GM23338 (cell line): ENCODE data around the gene NUP50. TPM values are rescaled to one million over a fixed set of nuclear protein-coding genes. Genes with fewer than 3 reads are reported as not detected.

Experiments
- ATAC-seq: fragments of 200-7000 bp; cut with Tn5 transposase; 3 replicates; pipeline ENCODE4 v1.9.1; 2020
- DNase-seq: peaks from one replicate; pipeline ENCODE4 v3.0.0-alpha.2; 2015; ENCODE audit warnings: low spot score
- H2AFZ ChIP-seq: fragments of 200-600 bp; sonication (generic); 2 replicates; pipeline ENCODE4 v1.8.0; 2016; ENCODE audit warnings: antibody characterized with exemption, mild to moderate bottlenecking, moderate library complexity
- H3F3A ChIP-seq: fragments of 200-600 bp; sonication (generic); replicated peaks from 2 replicates; pipeline ENCODE4 v1.8.0; 2017; ENCODE audit warnings: antibody characterized with exemption, mixed run types, low read depth
- H3K27ac ChIP-seq: fragments of 200-600 bp; sonication (generic); 2 replicates; pipeline ENCODE4 v1.6.1; 2016; ENCODE audit warnings: low read depth
- H3K27me3 ChIP-seq: fragments of 200-600 bp; sonication (generic); 2 replicates; pipeline ENCODE4 v1.8.0; 2016; ENCODE audit warnings: mild to moderate bottlenecking, mixed run types, moderate library complexity; ENCODE audit not compliant: insufficient read depth
- H3K36me3 ChIP-seq: fragments of 200-600 bp; sonication (generic); 2 replicates; pipeline ENCODE4 v1.8.0; 2016; ENCODE audit warnings: mild to moderate bottlenecking; ENCODE audit not compliant: insufficient read depth
- H3K4me1 ChIP-seq: fragments of 200-600 bp; sonication (generic); 2 replicates; pipeline ENCODE4 v1.8.0; 2016; ENCODE audit warnings: mild to moderate bottlenecking, moderate library complexity; ENCODE audit not compliant: insufficient read depth
- H3K4me2 ChIP-seq: fragments of 200-600 bp; sonication (generic); 2 replicates; pipeline ENCODE4 v1.7.1; 2017; ENCODE audit warnings: mixed run types
- H3K4me3 ChIP-seq: fragments of 200-600 bp; sonication (generic); 2 replicates; pipeline ENCODE4 v1.6.1; 2016; ENCODE audit warnings: mixed run types
- H3K79me2 ChIP-seq: fragments of 200-600 bp; sonication (generic); replicated peaks from 2 replicates; pipeline ENCODE4 v1.8.0; 2017; ENCODE audit warnings: mild to moderate bottlenecking; ENCODE audit not compliant: insufficient read depth
- H3K9me2 ChIP-seq: fragments of 200-600 bp; sonication (generic); 2 replicates; pipeline ENCODE4 v1.8.0; 2017; ENCODE audit not compliant: insufficient read depth
- H4K20me1 ChIP-seq: fragments of 200-600 bp; sonication (generic); replicated peaks from 2 replicates; pipeline ENCODE4 v1.8.0; 2017; ENCODE audit warnings: mild to moderate bottlenecking; ENCODE audit not compliant: insufficient read depth
- H3K27ac Mint-ChIP-seq: 2 replicates; pipeline ENCODE4 v1.8.0; 2020; ENCODE audit warnings: inconsistent platforms, mild to moderate bottlenecking, moderate library complexity, mixed read lengths
- H3K27me3 Mint-ChIP-seq: 3 replicates; pipeline ENCODE4 v1.8.0; 2022; ENCODE audit warnings: low read depth, mild to moderate bottlenecking, moderate library complexity, mixed read lengths, inconsistent platforms; ENCODE audit not compliant: insufficient read depth, poor library complexity
- H3K36me3 Mint-ChIP-seq: 3 replicates; pipeline ENCODE4 v1.8.0; 2021; ENCODE audit warnings: low read depth, mild to moderate bottlenecking, inconsistent platforms, moderate library complexity, mixed read lengths
- H3K4me1 Mint-ChIP-seq: 3 replicates; pipeline ENCODE4 v1.8.0; 2020; ENCODE audit warnings: mild to moderate bottlenecking, inconsistent platforms, mixed read lengths
- H3K4me3 Mint-ChIP-seq: 3 replicates; pipeline ENCODE4 v1.8.0; 2021; ENCODE audit warnings: moderate library complexity, mild to moderate bottlenecking, inconsistent platforms, mixed read lengths
- H3K9me3 Mint-ChIP-seq: 3 replicates; pipeline ENCODE4 v1.8.0; 2020; ENCODE audit warnings: moderate library complexity, mild to moderate bottlenecking, inconsistent platforms, mixed read lengths
- CREB1 ChIP-seq: fragments of 250-450 bp; sonication (Bioruptor Pico); IDR thresholded peaks from 2 replicates; pipeline ENCODE4 v1.5.0; 2020; ENCODE audit warnings: low read depth, mild to moderate bottlenecking, moderate library complexity
- EZH2phosphoT487 ChIP-seq: fragments of 200-600 bp; sonication (generic); IDR thresholded peaks from one replicate; pipeline ENCODE4 v1.8.1; 2018; ENCODE audit warnings: antibody characterized with exemption; ENCODE audit not compliant: unreplicated experiment
- JUNB ChIP-seq: IDR thresholded peaks from one replicate; pipeline ENCODE4 v1.6.1; 2016; ENCODE audit warnings: antibody characterized with exemption; ENCODE audit not compliant: unreplicated experiment
- NANOG ChIP-seq: IDR thresholded peaks from 2 replicates; pipeline ENCODE4 v1.6.1; 2016; ENCODE audit warnings: antibody characterized with exemption, borderline replicate concordance
- STAT1 ChIP-seq: IDR thresholded peaks from one replicate; pipeline ENCODE4 v1.6.1; 2016; ENCODE audit warnings: antibody characterized with exemption; ENCODE audit not compliant: unreplicated experiment
- ZNF114 ChIP-seq: fragments of 250-450 bp; sonication (Bioruptor Pico); IDR thresholded peaks from 2 replicates; pipeline ENCODE4 v1.5.0; 2020; ENCODE audit warnings: mild to moderate bottlenecking, moderate library complexity
- ZNF331 ChIP-seq: fragments of 250-450 bp; sonication (Bioruptor Pico); IDR thresholded peaks from 2 replicates; pipeline ENCODE4 v1.5.0; 2020; ENCODE audit warnings: low read depth, mild to moderate bottlenecking, moderate library complexity
- polyA plus RNA-seq: library from polyadenylated mRNA; unstranded; fragments of >200 nt; fragmentation: Nextera tagmentation; extraction: Ambion mirVana; gene quantifications from 2 replicates; pipeline ENCODE4 v1.2.1, GENCODE V29; 2016
- total RNA-seq: library from RNA; depleted of rRNA; stranded (reverse); fragments of >200 nt; shearing (Covaris generic); gene quantifications from 2 replicates; pipeline ENCODE4 v1.2.3, GENCODE V29; 2014
- TF ChIP-seq, protein P1 (sequence below): fragments of 250-450 bp; sonication (Bioruptor Pico); IDR thresholded peaks from 2 replicates; pipeline ENCODE4 v1.5.0; 2020; ENCODE audit warnings: mild to moderate bottlenecking, moderate library complexity
- TF ChIP-seq, protein P2 (sequence below): IDR thresholded peaks from one replicate; pipeline ENCODE4 v1.6.1; 2018; ENCODE audit warnings: antibody characterized with exemption; ENCODE audit not compliant: unreplicated experiment
- TF ChIP-seq, protein P3 (sequence below), 2 experiments: fragments of 200-600 bp in 1 of 2; sonication (generic) in 1 of 2; conservative IDR thresholded peaks; 2 replicates each; pipeline versions ENCODE4 v1.5.1 to v1.6.1; 2016 to 2017; ENCODE audit warnings: antibody characterized with exemption in 2 of 2, low read depth in 2 of 2, mild to moderate bottlenecking in 2 of 2, moderate library complexity in 1 of 2

Gene NUP50
- total and polyA plus RNA-seq, 2 experiments from 2014 or later: 45.9 to 96.6 TPM

DNA sequence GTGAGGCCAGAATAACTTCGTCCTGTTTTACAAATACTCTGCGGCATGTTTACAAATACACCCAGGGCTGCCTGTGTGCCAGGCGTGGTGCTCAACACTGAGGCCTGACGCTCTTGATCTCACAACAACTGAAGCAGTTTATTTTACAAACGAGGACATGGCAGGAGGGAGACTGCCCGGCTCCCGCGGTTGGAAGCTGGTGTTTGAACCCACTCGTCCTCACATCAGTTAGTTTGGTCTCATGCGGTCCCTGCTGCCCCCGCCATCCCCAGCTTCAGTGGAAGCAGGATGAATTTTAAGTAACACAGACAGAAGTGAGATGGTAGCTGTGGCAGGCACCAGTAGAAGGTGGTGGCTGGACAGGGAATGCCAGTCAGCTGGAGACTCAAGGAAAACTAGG, 60.6 kb downstream of the NUP50 start:
- TF ChIP-seq ZNF114 (CRISPR knock-in tag) (no peak), ZNF331 (CRISPR knock-in tag) (no peak), NANOG (no peak), JUNB (no peak), STAT1 (no peak), CREB1 (no peak), EZH2phosphoT487 (no peak)
- TF ChIP-seq, protein P1, sequence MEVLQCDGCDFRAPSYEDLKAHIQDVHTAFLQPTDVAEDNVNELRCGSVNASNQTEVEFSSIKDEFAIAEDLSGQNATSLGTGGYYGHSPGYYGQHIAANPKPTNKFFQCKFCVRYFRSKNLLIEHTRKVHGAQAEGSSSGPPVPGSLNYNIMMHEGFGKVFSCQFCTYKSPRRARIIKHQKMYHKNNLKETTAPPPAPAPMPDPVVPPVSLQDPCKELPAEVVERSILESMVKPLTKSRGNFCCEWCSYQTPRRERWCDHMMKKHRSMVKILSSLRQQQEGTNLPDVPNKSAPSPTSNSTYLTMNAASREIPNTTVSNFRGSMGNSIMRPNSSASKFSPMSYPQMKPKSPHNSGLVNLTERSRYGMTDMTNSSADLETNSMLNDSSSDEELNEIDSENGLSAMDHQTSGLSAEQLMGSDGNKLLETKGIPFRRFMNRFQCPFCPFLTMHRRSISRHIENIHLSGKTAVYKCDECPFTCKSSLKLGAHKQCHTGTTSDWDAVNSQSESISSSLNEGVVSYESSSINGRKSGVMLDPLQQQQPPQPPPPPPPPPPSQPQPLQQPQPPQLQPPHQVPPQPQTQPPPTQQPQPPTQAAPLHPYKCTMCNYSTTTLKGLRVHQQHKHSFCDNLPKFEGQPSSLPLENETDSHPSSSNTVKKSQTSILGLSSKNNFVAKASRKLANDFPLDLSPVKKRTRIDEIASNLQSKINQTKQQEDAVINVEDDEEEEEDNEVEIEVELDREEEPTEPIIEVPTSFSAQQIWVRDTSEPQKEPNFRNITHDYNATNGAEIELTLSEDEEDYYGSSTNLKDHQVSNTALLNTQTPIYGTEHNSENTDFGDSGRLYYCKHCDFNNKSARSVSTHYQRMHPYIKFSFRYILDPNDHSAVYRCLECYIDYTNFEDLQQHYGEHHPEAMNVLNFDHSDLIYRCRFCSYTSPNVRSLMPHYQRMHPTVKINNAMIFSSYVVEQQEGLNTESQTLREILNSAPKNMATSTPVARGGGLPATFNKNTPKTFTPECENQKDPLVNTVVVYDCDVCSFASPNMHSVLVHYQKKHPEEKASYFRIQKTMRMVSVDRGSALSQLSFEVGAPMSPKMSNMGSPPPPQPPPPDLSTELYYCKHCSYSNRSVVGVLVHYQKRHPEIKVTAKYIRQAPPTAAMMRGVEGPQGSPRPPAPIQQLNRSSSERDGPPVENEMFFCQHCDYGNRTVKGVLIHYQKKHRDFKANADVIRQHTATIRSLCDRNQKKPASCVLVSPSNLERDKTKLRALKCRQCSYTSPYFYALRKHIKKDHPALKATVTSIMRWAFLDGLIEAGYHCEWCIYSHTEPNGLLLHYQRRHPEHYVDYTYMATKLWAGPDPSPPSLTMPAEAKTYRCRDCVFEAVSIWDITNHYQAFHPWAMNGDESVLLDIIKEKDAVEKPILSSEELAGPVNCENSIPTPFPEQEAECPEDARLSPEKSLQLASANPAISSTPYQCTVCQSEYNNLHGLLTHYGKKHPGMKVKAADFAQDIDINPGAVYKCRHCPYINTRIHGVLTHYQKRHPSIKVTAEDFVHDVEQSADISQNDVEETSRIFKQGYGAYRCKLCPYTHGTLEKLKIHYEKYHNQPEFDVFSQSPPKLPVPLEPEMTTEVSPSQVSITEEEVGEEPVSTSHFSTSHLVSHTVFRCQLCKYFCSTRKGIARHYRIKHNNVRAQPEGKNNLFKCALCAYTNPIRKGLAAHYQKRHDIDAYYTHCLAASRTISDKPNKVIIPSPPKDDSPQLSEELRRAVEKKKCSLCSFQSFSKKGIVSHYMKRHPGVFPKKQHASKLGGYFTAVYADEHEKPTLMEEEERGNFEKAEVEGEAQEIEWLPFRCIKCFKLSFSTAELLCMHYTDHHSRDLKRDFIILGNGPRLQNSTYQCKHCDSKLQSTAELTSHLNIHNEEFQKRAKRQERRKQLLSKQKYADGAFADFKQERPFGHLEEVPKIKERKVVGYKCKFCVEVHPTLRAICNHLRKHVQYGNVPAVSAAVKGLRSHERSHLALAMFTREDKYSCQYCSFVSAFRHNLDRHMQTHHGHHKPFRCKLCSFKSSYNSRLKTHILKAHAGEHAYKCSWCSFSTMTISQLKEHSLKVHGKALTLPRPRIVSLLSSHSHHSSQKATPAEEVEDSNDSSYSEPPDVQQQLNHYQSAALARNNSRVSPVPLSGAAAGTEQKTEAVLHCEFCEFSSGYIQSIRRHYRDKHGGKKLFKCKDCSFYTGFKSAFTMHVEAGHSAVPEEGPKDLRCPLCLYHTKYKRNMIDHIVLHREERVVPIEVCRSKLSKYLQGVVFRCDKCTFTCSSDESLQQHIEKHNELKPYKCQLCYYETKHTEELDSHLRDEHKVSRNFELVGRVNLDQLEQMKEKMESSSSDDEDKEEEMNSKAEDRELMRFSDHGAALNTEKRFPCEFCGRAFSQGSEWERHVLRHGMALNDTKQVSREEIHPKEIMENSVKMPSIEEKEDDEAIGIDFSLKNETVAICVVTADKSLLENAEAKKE (CRISPR knock-in tag): no peak
- TF ChIP-seq, protein P2, sequence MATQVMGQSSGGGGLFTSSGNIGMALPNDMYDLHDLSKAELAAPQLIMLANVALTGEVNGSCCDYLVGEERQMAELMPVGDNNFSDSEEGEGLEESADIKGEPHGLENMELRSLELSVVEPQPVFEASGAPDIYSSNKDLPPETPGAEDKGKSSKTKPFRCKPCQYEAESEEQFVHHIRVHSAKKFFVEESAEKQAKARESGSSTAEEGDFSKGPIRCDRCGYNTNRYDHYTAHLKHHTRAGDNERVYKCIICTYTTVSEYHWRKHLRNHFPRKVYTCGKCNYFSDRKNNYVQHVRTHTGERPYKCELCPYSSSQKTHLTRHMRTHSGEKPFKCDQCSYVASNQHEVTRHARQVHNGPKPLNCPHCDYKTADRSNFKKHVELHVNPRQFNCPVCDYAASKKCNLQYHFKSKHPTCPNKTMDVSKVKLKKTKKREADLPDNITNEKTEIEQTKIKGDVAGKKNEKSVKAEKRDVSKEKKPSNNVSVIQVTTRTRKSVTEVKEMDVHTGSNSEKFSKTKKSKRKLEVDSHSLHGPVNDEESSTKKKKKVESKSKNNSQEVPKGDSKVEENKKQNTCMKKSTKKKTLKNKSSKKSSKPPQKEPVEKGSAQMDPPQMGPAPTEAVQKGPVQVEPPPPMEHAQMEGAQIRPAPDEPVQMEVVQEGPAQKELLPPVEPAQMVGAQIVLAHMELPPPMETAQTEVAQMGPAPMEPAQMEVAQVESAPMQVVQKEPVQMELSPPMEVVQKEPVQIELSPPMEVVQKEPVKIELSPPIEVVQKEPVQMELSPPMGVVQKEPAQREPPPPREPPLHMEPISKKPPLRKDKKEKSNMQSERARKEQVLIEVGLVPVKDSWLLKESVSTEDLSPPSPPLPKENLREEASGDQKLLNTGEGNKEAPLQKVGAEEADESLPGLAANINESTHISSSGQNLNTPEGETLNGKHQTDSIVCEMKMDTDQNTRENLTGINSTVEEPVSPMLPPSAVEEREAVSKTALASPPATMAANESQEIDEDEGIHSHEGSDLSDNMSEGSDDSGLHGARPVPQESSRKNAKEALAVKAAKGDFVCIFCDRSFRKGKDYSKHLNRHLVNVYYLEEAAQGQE: no peak
- TF ChIP-seq, protein P3, sequence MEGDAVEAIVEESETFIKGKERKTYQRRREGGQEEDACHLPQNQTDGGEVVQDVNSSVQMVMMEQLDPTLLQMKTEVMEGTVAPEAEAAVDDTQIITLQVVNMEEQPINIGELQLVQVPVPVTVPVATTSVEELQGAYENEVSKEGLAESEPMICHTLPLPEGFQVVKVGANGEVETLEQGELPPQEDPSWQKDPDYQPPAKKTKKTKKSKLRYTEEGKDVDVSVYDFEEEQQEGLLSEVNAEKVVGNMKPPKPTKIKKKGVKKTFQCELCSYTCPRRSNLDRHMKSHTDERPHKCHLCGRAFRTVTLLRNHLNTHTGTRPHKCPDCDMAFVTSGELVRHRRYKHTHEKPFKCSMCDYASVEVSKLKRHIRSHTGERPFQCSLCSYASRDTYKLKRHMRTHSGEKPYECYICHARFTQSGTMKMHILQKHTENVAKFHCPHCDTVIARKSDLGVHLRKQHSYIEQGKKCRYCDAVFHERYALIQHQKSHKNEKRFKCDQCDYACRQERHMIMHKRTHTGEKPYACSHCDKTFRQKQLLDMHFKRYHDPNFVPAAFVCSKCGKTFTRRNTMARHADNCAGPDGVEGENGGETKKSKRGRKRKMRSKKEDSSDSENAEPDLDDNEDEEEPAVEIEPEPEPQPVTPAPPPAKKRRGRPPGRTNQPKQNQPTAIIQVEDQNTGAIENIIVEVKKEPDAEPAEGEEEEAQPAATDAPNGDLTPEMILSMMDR (conservative IDR thresholded peaks at IDR 0.05; ENCODE audit: low read depth in 2 of 2): no peak
- DNase-seq: no peak
- no peak overlapping the region for H2AFZ ChIP-seq
- H3K27ac Mint-ChIP-seq: no peak overlapping the region
- peaks cover 4% of the 10 kb centered on the region for H3K27me3 Mint-ChIP-seq
- no peaks in the 10 kb centered on the region for H3K36me3 ChIP-seq
- H3F3A ChIP-seq: no peaks in the 10 kb centered on the region
- no peak overlapping the region; the same call in 2 of the 3 replicates for H3K4me3 Mint-ChIP-seq
- peaks cover 30% of the 10 kb centered on the region for H3K79me2 ChIP-seq
- H3K4me1 ChIP-seq: no peaks in the 10 kb centered on the region
- H3K27me3 ChIP-seq: no peaks in the 10 kb centered on the region
- H3K9me3 Mint-ChIP-seq: no peaks in the 10 kb centered on the region; the same call in 2 of the 3 replicates
- H3K4me1 Mint-ChIP-seq: peaks cover 37% of the 10 kb centered on the region
- H3K27ac ChIP-seq: no peak overlapping the region
- no peaks in the 10 kb centered on the region for H3K36me3 Mint-ChIP-seq
- H3K4me2 ChIP-seq: no peak overlapping the region
- ATAC-seq: no peak
- H3K9me2 ChIP-seq: no peaks in the 10 kb centered on the region
- H4K20me1 ChIP-seq: peaks cover 8% of the 10 kb centered on the region
- H3K4me3 ChIP-seq: no peak overlapping the region
